ENCODE measurements around the gene TXNRD2.

The TXNRD2 gene

GRCh38 chr22:19903513-19903912 is 38.1 kb downstream of the TXNRD2 start:
- Histone ChIP-seq H3F3A (ENCODE audit: insufficient read depth, low read length) (no peaks in the 10 kb centered on the region), H3K4me2 (ENCODE audit: low read depth, low read length) (no peak overlapping the region), H3K27ac (ENCODE audit: low read length) (no peak overlapping the region), H3K9ac (ENCODE audit: low read length) (no peak overlapping the region), H3K4me1 (ENCODE audit: low read length) (no peaks in the 10 kb centered on the region), H3K9me3 (replicated peaks; ENCODE audit: insufficient read depth, low read length) (no peaks in the 10 kb centered on the region), H3K79me2 (ENCODE audit: low read length) (no peaks in the 10 kb centered on the region), H4K20me1 (ENCODE audit: insufficient read depth, low read length) (no peaks in the 10 kb centered on the region), H2AFZ (ENCODE audit: low read length) (no peak overlapping the region), H3K36me3 (replicated peaks; ENCODE audit: insufficient read depth, low read length) (no peaks in the 10 kb centered on the region), H3K4me3 (ENCODE audit: low read length) (no peak overlapping the region), H3K27me3 (replicated peaks; ENCODE audit: insufficient read depth, low read length) (no peaks in the 10 kb centered on the region), H3K9me2 (replicated peaks; ENCODE audit: insufficient read depth, low read length) (no peaks in the 10 kb centered on the region)
- TF ChIP-seq EZH2 (optimal IDR thresholded peaks at IDR 0.05; ENCODE audit: low read depth, low read length) (no peak), EZH2phosphoT487 (IDR thresholded peaks at IDR 0.05; ENCODE audit: low read length) (no peak), CTCF (IDR thresholded peaks at IDR 0.05; ENCODE audit: low read length) (no peak)
- no peak for DNase-seq

DNA sequence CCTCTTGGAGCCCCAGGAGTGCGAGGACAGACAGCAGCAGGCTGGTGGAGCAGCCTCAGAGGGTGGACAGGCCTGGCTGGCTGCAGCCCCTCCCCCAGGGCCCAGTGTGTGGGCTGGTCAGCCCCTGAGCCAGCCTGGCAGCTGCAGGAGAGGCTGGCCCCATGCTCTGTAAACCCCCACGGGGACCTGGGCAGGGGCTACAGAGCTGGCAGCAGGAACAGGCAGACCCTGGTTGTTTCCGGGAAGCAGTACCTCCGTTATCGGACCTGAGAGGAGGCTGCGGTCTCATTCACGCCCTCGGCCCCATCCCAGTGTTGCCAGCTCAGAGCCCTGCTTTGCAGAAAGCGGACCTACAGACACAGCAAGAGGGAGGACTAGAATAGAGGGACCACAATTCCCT is 38.6 kb downstream of the TXNRD2 start:
- Histone ChIP-seq H3K9me2 (replicated peaks; ENCODE audit: insufficient read depth, low read length) (no peaks in the 10 kb centered on the region), H4K20me1 (ENCODE audit: insufficient read depth, low read length) (no peaks in the 10 kb centered on the region), H3K9ac (ENCODE audit: low read length) (no peak overlapping the region), H3K27me3 (replicated peaks; ENCODE audit: insufficient read depth, low read length) (no peaks in the 10 kb centered on the region), H3K4me2 (ENCODE audit: low read depth, low read length) (no peak overlapping the region), H2AFZ (ENCODE audit: low read length) (no peak overlapping the region), H3K36me3 (replicated peaks; ENCODE audit: insufficient read depth, low read length) (no peaks in the 10 kb centered on the region), H3K9me3 (replicated peaks; ENCODE audit: insufficient read depth, low read length) (no peaks in the 10 kb centered on the region), H3K27ac (ENCODE audit: low read length) (no peak overlapping the region), H3K4me1 (ENCODE audit: low read length) (no peaks in the 10 kb centered on the region), H3K79me2 (ENCODE audit: low read length) (no peaks in the 10 kb centered on the region), H3F3A (ENCODE audit: insufficient read depth, low read length) (no peaks in the 10 kb centered on the region), H3K4me3 (ENCODE audit: low read length) (no peak overlapping the region)
- no peak for TF ChIP-seq EZH2phosphoT487 (IDR thresholded peaks at IDR 0.05; ENCODE audit: low read length)
- TF ChIP-seq CTCF (IDR thresholded peaks at IDR 0.05; ENCODE audit: low read length): no peak
- no peak for TF ChIP-seq EZH2 (optimal IDR thresholded peaks at IDR 0.05; ENCODE audit: low read depth, low read length)
- no peak for DNase-seq

GRCh38 chr22:19902245-19902715 is 39.3 kb downstream of the TXNRD2 start:
- Histone ChIP-seq H3K4me2 (ENCODE audit: low read depth, low read length) (no peak overlapping the region), H3K9me3 (replicated peaks; ENCODE audit: insufficient read depth, low read length) (no peaks in the 10 kb centered on the region)

More at GRCh38 chr22:19902245-19902715, 39.3 kb downstream of the TXNRD2 start:
- DNase-seq: no peak
- no peaks in the 10 kb centered on the region for H3K79me2 ChIP-seq (ENCODE audit: low read length)
- no peaks in the 10 kb centered on the region for H3F3A ChIP-seq (ENCODE audit: insufficient read depth, low read length)
- no peaks in the 10 kb centered on the region for H3K36me3 ChIP-seq (replicated peaks; ENCODE audit: insufficient read depth, low read length)
- H3K4me3 ChIP-seq (ENCODE audit: low read length): no peak overlapping the region
- no peak overlapping the region for H2AFZ ChIP-seq (ENCODE audit: low read length)
- TF ChIP-seq EZH2phosphoT487 (IDR thresholded peaks at IDR 0.05; ENCODE audit: low read length) (no peak), EZH2 (optimal IDR thresholded peaks at IDR 0.05; ENCODE audit: low read depth, low read length) (no peak), CTCF (IDR thresholded peaks at IDR 0.05; ENCODE audit: low read length) (no peak)
- H4K20me1 ChIP-seq (ENCODE audit: insufficient read depth, low read length): no peaks in the 10 kb centered on the region
- no peak overlapping the region for H3K9ac ChIP-seq (ENCODE audit: low read length)
- H3K4me1 ChIP-seq (ENCODE audit: low read length): no peaks in the 10 kb centered on the region
- no peaks in the 10 kb centered on the region for H3K9me2 ChIP-seq (replicated peaks; ENCODE audit: insufficient read depth, low read length)
- no peaks in the 10 kb centered on the region for H3K27me3 ChIP-seq (replicated peaks; ENCODE audit: insufficient read depth, low read length)
- no peak overlapping the region for H3K27ac ChIP-seq (ENCODE audit: low read length)

Data from MM.1S (cell line).